T47D (cell line): Measurements from ENCODE around the gene CST2.
"Not testable (repeated sequence)": the region's sequence is repeated elsewhere in the genome, so short reads cannot be mapped to it uniquely, and the experiment has no call there.

ENCODE experiments used
- DNase-seq, 2 experiments: peaks; one replicate each; pipeline versions ENCODE4 v3.0.0 to v3.0.0-alpha.2; 2011 to 2012; ENCODE audit warnings: low read depth in 1 of 2, low spot score in 1 of 2
- JUND ChIP-seq: IDR thresholded peaks from 2 replicates; pipeline ENCODE4 v1.6.1; 2012; ENCODE audit warnings: low read depth
- in situ Hi-C: cut with HindIII; loops from 2 replicates; pipeline ENCODE4 v1.10.0; 2016; ENCODE audit warnings: low sequenced_read_pairs, low pct_unique_long_range_greater_than_20kb

Gene CST2

DNA sequence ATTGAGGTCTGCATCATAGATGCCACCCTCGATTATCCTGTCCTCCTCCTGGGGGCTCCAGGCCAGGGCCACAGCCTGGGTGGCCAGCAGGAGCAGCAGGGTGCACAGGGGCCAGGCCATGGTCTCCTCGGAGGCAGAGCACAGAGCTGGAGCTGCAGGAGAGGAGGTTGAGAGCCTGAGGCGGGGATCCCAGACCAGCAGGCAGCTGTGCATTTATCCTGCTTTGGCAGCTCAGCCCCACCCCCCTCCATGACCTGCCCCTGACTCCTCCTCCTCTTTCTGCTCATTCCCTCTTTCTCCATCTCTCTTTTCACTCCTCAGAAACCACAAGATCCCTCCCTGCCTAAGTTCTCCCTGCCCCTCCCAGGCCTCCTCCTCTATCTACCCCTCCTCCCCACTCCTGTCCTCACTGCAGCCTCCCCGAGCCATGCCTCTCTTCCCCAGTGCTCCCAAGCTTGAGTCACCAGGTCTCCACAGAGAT is at the start of gene CST2:
CST2 (minus strand) TSS at position 189 of the 481 bp plus-strand sequence; CDS start at position 120, 69 bp downstream.
- no peak for TF ChIP-seq JUND
- in situ Hi-C loops, result no loop called here
- DNase-seq, result no peak

DNA sequence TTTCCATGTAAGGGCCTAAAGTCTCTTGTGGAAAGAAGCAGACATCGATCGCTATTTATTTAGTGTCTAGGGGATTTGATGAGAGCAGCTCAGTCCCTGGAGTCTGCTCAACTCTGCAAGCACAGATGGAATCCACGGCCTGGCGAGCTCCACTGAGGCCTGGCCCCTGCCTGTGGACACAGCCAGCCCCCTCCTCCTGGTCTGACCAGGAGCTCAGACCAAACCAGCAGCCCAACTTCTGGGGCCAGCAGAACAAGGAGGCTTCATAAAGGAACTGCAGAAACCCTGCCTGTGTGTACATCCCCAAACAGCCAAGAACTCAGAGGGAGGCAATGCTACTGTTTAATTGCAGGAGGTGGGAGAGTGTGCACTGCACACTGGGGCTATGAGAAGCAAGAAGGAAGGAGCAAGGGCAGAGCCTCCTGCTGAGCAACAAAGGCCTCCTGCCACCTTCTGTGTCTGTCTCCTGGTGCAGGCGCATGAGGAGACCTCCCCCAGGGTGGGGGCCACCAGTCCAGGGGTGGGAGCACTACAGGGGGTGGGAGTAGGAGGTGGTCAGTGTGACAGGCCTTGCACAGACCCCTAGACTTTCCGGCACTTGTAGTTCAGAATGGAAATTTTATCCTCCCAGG is 49.2 kb upstream of the CST2 start:
- in situ Hi-C loops, result no loop called here
- no peak for DNase-seq
- no peak for TF ChIP-seq JUND

DNA sequence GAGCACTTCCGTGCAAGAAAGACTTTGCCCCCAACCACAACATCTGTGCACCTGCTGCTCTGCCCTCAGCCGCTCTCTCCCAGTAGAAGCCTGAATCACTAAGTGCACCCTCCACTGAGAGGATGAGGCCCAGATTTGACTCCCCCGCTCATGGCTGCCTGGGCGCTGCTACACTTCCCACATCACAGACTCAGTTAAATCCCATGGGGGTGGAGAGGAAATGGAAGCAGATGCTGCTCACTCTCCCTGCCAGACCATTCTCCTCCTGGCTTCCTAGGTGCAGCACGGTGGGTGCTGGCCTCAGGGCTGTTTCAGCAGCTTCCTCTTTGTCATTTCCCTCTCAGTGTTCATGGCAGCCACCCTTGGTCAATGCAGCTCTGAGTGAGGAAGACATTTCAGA is 48.2 kb upstream of the CST2 start:
- no peak for TF ChIP-seq JUND
- in situ Hi-C loops, result no loop called here
- DNase-seq, result no peak

DNA sequence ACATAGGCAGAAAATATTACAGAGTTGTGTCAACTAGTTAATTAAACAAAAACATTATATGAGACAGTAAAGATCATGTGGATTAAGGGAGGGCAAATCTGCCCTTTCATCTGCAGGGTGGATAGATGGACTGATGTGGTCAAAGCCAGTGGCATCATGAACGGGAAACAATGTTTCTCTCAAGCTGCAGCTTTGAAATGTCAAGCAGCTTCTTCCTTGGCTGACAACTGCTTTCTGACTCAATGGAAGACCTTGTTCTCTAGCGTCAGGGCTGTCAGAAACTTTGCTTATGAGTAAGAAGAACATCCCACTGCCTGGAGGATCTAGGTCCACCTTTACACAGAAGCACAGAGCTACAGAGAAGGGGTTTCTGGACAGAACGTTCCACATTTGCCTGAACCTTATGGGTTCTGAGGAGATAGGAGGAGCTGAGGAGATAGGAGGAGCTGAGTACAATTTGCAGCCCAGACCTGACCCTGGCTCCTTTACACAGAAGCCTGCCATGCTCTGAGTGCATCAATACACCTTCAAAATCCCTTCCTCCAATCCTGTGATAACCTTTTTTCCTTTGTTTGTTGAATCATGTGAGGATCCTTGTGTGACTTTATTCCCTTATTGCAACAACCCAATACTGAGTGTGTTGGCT is 47.0 kb upstream of the CST2 start:
- no peak for TF ChIP-seq JUND
- DNase-seq, result no peak
- in situ Hi-C loops, result no loop called here

DNA sequence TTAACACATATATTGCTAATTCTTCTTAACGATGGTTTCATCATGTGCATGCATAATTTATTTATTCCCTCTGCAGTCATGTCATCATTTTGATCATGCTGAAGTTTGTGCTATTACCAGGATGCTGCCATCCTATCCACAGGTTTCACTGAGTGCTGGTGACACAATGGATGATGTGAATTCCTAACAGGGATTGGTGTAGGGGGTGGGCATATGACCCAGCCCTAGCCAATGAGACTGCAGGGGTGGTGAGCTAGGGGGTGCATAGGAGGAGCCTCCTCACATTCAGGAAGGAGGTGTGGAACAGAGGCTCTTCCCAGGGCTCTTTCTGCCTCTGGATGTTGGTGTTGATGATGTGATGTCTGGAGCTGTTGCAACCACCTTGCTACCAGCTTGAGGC is 45.5 kb upstream of the CST2 start:
- in situ Hi-C loops, result no loop called here
- DNase-seq, result no peak
- TF ChIP-seq JUND, result no peak

- no peak for DNase-seq
- TF ChIP-seq JUND, result no peak
- in situ Hi-C loops, result no loop called here
These were observed 43.9 kb upstream of the CST2 start for GRCh38 chr20:23870461-23870860.

DNA sequence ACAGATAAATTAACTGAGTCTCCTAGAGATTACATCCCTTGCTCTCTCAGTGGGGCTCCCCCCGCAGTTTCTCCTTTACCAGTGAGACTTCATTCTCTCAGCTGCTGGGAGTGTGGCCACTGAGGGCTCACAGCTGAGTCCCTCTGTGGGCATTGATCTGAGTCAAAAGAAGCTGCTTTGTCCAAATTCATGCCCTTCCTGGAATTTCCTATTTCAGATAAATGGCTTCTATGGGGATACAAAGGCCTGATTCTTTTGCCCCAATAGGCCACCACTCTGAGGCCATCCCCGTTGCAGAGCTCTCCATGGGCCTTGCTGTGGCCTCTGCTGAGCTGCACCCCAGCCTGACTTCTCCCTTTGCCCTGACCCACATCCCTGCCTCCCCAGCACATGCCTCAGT is 43.0 kb upstream of the CST2 start:
- DNase-seq, result no peak
- in situ Hi-C loops, result no loop called here
- no peak for TF ChIP-seq JUND

GRCh38 chr20:23868321-23868720 is 41.8 kb upstream of the CST2 start:
- no peak for TF ChIP-seq JUND
- in situ Hi-C loops, result no loop called here

DNA sequence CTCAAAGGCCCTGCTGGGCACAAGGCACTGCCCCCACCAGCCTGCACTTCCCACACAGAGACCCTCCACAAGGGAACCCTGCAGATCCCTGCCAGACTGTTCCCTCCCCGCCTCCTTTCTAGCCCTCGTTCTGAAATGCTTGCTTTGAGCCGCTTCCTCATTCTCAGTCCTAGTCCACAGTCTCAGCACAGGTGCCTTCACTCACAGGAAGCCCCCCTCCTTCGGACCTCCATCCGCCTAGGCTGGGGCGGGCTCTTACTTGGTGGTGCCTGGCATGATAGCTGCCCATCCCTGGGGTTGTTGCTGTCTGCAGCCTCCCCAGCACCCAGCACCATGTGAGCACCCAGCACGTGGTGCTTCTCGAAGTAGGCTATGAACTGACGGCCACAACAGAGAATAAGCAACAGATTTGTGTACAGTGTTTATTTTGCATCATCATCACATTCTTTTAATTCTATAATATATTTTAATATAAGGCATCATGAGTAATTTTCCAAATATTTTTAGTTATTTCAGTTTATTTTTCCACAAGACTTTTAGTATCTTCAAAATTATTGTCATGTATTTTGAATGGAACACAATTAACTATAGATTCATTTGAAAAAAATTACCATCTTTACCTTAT is 40.7 kb upstream of the CST2 start:
- in situ Hi-C loops, result no loop called here
- no peak for DNase-seq

More at GRCh38 chr20:23868321-23868720, 41.8 kb upstream of the CST2 start:
- no peak for DNase-seq

DNA sequence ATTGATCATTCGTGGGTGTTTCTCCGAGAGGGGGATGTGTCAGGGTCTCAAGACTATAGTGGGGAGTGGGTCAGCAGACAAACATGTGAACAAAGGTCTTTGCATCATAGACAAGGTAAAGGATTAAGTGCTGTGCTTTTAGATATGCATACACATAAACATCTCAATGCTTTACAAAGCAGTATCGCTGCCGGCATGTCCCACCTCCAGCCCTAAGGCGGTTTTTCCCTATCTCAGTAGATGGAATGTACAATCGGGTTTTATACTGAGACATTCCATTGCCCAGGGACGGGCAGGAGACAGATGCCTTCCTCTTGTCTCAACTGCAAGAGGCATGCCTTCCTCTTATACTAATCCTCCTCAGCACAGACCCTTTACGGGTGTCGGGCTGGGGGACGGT is 34.2 kb upstream of the CST2 start:
- DNase-seq, in situ Hi-C loops: not testable (repeated sequence)

More for the DNA sequence above, 40.7 kb upstream of the CST2 start:
- TF ChIP-seq JUND, result no peak

DNA sequence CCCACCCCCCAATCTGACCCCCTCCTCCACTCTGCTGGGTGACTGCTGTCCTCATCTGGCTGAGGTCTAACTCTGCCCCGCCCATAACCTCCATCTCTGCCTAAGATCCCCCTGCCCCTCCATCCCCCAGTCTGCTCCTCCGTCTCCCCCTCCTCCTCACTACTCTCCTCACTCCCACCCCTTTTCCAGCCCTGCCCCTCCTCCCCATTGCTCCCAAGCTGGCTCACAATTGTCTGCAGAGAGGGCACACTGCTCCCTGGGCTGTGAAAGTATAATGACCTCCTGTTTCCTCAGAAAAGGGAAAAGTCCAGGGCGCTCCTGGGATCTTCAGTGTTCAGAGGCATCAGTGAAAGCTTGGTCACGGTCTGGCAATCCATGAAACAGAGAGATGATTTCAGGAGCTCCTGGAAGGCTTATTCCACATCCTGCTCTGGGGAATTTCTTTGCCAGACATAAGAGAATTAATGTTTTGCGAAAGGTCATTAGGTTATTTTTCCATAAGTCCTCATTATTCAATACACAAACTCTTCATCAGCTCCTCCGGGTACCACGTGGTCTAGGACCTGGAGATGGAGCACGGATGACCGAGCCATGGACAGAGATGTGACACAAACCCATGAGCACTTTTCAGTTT is 31.6 kb upstream of the CST2 start:
- no peak for DNase-seq
- no peak for TF ChIP-seq JUND
- in situ Hi-C loops, result no loop called here

DNA sequence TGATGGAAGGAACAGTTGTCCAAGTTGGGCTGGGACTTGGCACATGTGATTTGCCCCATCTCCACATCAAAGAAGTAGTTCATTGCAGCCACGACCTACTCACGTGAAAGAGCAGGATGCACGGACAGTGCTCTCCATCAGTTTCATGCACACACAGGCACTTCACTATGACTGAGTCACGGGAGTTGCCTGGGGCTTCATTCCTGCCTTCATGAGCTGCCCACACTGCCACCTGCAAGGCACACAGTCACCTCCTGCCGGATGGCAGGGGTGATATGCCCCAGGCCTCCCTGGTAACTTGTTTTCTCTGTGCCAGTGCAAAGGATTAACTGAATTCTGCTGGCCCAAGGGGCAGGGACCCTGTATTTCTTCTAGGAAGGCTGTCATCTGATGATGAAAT is 30.2 kb upstream of the CST2 start:
- in situ Hi-C loops, result no loop called here
- no peak for TF ChIP-seq JUND
- no peak for DNase-seq

- TF ChIP-seq JUND, result no peak
- in situ Hi-C loops, result no loop called here
- DNase-seq, result no peak
These were observed 29.7 kb upstream of the CST2 start for GRCh38 chr20:23856226-23856625.
